Measurements from ENCODE around the gene PIK3C2G. TPM values are rescaled to one million over a fixed set of nuclear protein-coding genes. Genes with fewer than 3 reads are reported as not detected.

PIK3C2G gene
- total and polyA plus RNA-seq, 2 of the 13 experiments (the other 11 are each of a cell fraction or from before 2014, with no cell fraction given), result not detected

- TF ChIP-seq, protein P1, sequence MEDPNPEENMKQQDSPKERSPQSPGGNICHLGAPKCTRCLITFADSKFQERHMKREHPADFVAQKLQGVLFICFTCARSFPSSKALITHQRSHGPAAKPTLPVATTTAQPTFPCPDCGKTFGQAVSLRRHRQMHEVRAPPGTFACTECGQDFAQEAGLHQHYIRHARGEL (CRISPR knock-in tag; IDR thresholded peaks at IDR 0.05), result no peak
- TF ChIP-seq KDM3A (CRISPR knock-in tag; IDR thresholded peaks at IDR 0.05; ENCODE audit: low read depth) (no peak), ATF1 (CRISPR knock-in tag; IDR thresholded peaks at IDR 0.05) (no peak), SSRP1 (CRISPR knock-in tag; IDR thresholded peaks at IDR 0.05) (no peak), E2F1 (CRISPR knock-in tag; IDR thresholded peaks at IDR 0.05) (no peak), ZNF589 (CRISPR knock-in tag; conservative IDR thresholded peaks at IDR 0.05) (no peak), ZNF572 (CRISPR knock-in tag; IDR thresholded peaks at IDR 0.05) (no peak), ZBTB2 (CRISPR knock-in tag; IDR thresholded peaks at IDR 0.05; ENCODE audit: low read depth) (no peak)
Observed at GRCh38 chr12:18470251-18470650, 208.9 kb downstream of the PIK3C2G start (continued).

DNA sequence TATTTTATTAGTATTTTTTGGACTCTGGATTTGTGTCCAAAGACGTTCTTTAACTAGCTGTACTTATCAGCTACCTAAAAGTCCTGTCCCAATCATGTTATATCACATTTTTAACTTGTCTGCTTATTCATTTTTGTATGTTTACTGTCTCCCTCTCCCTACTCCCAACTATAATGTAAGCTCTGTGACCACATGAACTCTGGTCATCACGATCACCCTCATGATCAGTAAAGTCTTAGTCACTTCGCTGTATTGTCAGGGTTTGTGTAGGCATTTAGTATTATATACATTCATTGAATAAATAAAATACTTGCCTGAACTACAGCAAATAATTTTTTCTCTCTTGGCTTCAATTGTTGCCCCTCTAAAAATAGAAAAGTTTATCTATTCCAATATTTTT, 211.0 kb downstream of the PIK3C2G start:
- DNase-seq (ENCODE audit: low spot score), result no peak
- Histone ChIP-seq H3K79me2 (ENCODE audit: insufficient read depth, low read length) (no peaks in the 10 kb centered on the region), H3K9me3 (ENCODE audit: low read length) (no peaks in the 10 kb centered on the region), H4K20me1 (ENCODE audit: insufficient read depth, low read length) (no peaks in the 10 kb centered on the region), H3K4me3 (replicated peaks in 1 of 3; ENCODE audit: insufficient read depth in 1 of 3, low read depth in 2 of 3, low read length in 3 of 3) (no peak overlapping the region), H3K36me3 (replicated peaks in 1 of 2; ENCODE audit: control insufficient read depth in 1 of 2, insufficient read depth in 2 of 2, low read length in 2 of 2) (no peaks in the 10 kb centered on the region), H3K27me3 (ENCODE audit: control insufficient read depth in 1 of 2, insufficient read depth in 2 of 2, low read length in 2 of 2) (peaks cover 0 to 1% of the 10 kb centered on the region in 2 experiments; a peak in 1 of 5 replicates), H3K4me1 (ENCODE audit: insufficient read depth, low read length) (no peaks in the 10 kb centered on the region), H3K27ac (ENCODE audit: extremely low read length, insufficient read depth, low read length) (no peak overlapping the region), H3K4me2 (ENCODE audit: low read depth, low read length) (no peak overlapping the region), H3K9ac (ENCODE audit: insufficient read depth, low read depth, low read length) (no peak overlapping the region), H2AFZ (ENCODE audit: low read length) (no peak overlapping the region)
- no peak for FAIRE-seq
- intact Hi-C loops (cut with micrococcal nuclease; ENCODE audit: unreplicated experiment), result no loop called here
- POLR2A ChIA-PET, result no interaction called here
- BruUV-seq (replicated peaks), result no TSS peak
- ATAC-seq, result no peak
- CTCF ChIA-PET (ENCODE audit: low intra/inter-chr PET ratio, low total read pairs), result no interaction called here
- 5% methylated on average over 3 of the region's 3 CpGs for WGBS (ENCODE audit: low lambda C conversion rate)
- in situ Hi-C loops (cut with HindIII; ENCODE audit: extremely low pct_ligation_motif_present, low pct_unique_long_range_greater_than_20kb), result no loop called here
- TF ChIP-seq FOXA1 (IDR thresholded peaks at IDR 0.05) (no peak), FOXA1 (CRISPR knock-in tag; IDR thresholded peaks at IDR 0.05) (no peak), MTERF4 (CRISPR knock-in tag; IDR thresholded peaks at IDR 0.05) (no peak), ZEB1 (IDR thresholded peaks at IDR 0.05; ENCODE audit: insufficient replicate concordance, low read depth) (no peak), SKI (IDR thresholded peaks at IDR 0.05; ENCODE audit: partially characterized antibody) (no peak), CENPT (CRISPR knock-in tag; IDR thresholded peaks at IDR 0.05; ENCODE audit: low read depth) (no peak), SMAD3 (CRISPR knock-in tag; IDR thresholded peaks at IDR 0.05) (no peak)
